Measurements from ENCODE around the gene TNFSF4.

TNFSF4 gene

DNA sequence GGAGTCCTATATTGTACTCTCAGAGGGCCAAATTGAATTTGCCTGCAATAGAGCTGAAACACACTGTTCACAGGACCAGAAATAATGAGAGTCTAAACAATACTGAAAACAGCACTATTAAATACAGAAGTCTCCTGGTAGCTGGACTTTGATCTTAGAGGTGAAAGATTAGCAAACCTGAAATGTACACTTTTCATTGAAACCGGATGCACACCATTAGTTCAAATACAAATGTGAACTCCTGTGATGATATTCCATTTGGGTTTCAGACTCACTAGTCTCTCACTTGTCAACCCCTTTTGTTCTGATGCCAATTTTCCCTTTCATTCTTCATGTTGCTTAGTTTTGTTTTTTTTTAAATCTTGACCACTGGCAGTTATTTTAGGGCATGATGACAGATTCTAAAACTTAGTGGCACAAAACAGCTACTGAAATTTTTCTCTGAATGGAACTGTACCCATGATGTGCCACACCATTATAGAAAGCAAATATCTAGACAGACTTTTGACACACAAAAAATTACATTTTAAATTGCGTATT is 5.9 kb upstream of the TNFSF4 start:
- DNase-seq (ENCODE audit: low read depth in 2 of 2, low spot score in 1 of 2), result no peak

DNA sequence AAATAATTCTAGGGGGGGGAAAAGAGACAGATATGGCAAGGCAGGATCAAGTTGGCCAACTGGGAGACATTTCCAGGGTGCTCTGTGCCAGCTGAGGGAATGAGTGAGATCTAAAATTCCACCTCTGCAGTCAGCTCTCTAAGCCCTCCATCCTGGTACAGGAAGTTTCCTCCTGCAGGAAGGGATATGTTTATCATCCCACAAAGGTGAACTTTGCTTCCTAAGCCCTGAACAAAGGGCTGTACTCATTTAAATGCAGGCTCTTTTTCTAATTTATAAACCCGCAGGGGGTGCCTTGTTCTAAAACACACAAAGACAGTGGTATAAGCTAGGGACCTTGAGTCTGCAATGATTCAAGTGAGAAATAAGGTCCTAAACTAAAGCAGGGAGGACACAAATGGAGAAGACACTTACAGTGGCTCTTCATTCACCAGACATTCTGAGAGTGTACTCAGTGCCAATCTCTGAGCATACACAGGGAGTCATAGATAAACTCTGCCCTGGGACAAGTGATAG is 3.6 kb upstream of the TNFSF4 start:
- no peak for DNase-seq (ENCODE audit: low read depth in 2 of 2, low spot score in 1 of 2)

DNA sequence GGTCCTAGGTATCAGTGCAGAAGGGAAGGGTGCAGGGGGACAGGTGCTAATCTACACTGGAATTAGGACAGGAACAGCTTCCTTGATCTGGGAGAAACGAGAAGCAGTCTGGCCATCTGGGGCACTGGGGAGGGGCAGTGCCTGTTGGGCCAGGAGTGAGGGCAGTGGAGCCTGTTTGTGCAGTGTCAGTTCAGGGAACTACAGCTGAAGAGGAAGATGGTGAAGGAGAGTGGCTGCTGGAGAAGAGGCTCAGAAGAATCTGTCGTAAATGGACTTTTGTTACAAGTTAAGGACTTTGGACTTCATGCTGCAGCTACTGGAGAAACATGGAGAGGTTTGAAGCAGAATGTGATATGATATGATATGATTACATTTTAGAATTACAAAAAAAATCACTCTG is 3.2 kb upstream of the TNFSF4 start:
- DNase-seq (ENCODE audit: low read depth in 2 of 2, low spot score in 1 of 2), result no peak

DNA sequence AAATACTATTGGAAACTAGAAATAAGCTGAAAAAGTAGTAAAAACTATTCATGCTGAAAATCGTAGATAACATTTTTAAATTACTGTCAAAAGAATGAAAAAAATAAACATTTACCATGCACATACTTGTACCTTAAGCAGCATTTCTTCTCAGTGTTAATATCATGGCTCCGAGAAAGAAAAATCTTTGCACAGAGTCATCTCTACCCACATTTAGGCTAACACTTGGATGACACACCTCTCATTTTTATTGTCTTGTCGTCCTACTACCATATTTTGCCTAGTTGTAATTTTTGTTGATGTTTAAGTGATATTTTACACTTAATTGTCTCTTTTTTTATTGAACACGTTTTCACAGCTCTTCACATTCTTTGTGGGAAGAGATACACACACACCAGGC is 1.7 kb upstream of the TNFSF4 start:
- DNase-seq (ENCODE audit: low read depth in 2 of 2, low spot score in 1 of 2), result no peak

DNA sequence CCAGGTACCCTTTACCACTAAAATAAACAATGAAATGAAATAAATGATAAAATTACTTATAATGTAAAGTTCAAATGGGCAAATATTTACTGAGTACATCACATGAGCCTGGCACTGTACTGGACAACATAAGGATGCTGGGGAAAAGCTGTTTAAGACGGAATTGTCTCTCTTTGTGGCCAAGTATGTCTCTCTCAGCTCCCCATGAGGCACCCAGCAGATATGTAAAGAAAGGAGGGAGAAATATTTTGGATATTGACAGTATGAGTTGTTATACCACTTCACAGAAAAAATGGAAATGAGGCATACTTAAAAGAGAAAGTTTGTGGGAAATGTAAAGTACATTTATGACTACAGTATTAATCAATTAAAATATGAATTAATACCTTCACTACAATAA is 1.0 kb upstream of the TNFSF4 start:
- no peak for DNase-seq (ENCODE audit: low read depth in 2 of 2, low spot score in 1 of 2)

DNA sequence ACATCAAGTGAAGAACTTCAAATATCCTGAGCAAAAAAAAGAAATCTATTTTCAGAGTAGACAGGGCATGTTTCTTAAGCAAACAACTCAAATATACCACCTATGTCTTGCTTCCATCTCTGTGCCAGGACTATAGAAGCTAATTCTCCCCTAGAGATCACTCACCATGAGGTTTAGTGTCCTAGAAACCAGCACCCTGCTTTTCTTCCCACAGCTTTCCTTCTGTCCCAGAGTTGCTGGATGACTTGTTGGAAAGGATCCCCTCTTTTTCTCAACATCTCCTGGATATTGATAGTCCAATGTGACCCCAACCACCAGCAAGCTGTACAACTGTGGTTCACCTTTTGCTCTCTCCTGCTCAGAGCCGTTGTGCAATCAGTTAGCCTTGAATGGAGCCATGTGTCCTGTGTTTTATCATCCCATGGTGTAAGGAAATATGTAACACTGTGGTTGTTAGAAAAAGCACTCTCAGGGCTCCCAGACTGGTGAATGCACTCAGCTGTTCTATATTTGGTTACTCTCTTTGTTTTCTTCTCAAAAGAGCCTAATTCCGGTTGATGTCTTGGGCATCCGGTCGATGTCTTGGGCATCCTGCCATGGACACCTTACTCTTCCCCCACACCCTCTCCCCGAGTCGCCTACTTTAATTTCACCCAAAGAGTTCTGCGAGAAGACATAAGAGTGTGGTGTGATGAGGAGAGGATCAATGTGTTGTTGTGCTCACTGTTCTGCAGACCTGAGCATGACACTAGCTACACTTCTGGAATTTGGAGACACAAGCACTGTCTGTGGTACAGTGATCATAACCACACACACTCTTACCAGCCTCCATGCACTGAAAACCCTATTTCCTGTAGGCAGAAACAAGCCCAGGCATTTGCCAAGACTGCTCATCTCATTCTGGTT is 1.7 kb downstream of the TNFSF4 start:
- no peak for DNase-seq (ENCODE audit: low read depth in 2 of 2, low spot score in 1 of 2)

DNA sequence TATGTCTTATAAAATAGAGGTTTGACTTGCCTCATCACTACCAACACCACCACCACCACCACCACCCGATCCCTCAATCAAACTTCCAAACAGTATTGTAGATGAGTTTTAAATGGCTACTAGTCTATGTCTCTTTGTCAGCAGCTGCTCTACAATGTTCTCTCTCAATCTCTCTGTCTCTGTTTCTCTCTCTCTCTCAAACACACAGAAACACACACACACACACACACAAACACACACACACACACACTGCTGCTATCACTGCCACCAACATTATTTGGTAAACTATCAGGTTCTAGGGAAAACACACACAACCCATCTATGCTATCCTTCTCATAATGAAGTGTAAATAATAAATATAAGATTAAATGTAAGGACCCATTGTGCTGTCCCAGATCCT is 2.4 kb downstream of the TNFSF4 start:
- no peak for DNase-seq (ENCODE audit: low read depth in 2 of 2, low spot score in 1 of 2)

DNA sequence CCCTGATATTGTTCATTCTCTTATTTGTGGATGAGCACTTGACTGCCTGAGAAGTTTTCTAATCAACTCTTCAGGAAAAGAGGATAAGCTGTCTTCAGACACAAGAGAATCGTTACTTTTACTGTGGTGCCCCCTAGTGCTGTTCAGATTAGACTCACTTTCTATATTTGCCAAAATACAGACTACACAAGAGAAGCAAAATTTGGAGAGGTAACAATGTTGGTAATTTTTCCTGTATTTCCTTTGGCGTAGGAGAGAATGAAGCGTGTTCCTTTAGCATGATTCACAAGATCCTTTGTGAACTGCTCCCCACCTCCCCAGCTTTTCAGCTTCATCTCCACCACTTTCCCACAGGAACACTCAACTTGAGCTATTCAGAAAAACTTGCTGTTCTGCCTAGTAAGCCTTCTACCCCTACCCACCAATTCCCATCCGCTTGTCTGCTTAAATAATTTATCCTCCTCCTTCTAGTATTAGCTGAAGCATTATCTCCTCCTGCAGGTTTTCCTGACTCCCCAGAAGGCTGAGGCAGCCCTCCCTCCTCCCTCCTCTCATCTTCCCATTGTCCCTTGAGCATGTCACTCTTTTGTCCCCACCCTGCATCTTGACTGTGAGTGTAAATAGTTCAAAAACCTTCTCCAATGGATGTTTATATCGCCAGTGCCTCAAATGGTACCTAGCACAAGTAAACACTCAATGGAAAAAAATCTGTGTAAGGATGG is 4.5 kb downstream of the TNFSF4 start:
- DNase-seq (ENCODE audit: low read depth in 2 of 2, low spot score in 1 of 2), result no peak

DNA sequence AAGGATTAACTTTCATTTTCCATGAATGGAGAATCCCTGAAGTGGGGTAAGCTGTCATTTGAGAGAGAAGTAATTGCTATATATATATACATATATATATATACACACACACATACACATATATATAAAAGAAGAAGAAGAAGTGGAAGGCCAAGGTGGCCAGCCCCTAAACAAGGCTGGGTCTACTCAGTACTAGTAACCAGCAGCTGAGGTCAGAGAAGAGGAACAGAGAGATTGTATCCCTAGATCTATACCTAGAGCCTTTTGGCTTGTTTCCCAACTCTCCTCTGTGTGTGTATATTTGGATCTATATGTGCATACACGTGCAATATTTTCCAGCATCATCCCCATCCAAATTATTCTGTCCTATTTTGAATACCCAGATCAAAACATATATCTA is 5.2 kb downstream of the TNFSF4 start:
- DNase-seq (ENCODE audit: low read depth in 2 of 2, low spot score in 1 of 2), result no peak

DNA sequence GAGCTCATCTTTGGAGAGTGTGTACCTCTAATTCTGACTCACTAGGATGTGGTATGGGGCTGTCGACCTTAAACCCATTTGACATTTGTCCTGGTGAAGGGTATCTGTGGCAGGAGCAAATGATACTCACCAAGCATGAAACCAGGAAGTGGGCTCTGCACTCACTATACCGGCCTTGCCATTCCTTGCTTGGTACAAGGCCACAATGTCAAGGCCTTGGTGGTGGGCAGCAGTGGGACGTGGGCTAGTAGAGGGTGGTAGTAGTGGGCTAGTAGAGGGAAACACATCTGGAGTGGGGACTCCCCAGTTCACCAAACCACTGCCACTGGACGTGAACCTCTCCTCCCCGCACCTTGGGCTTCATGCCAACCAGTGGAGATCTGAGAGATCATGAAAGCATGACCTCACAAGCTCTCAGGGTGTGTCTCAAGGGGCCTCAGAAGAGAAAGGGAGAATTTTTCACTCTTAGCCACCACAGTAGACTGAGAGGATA is 11.5 kb downstream of the TNFSF4 start:
- DNase-seq (ENCODE audit: low read depth in 2 of 2, low spot score in 1 of 2), result no peak

DNA sequence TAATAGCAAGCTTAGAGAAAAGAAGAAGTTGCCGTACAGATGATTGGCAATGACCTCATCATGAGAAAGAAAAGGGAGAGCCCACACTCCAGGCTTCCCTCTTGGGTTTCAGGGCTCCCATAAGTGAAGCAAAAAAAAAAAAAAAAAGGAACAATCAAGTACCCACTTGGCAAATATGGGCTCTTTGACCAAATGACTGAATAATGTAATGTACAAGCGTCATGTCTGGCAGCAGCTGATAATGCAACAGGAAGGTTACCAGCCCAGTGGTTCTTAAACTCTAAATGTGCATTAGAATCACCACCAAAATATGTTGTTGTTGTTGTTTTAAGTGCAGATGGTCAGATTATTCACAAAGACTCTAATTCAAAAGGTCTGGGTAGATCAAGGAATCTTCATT is 13.5 kb downstream of the TNFSF4 start:
- DNase-seq (ENCODE audit: low read depth in 2 of 2, low spot score in 1 of 2), result no peak

DNA sequence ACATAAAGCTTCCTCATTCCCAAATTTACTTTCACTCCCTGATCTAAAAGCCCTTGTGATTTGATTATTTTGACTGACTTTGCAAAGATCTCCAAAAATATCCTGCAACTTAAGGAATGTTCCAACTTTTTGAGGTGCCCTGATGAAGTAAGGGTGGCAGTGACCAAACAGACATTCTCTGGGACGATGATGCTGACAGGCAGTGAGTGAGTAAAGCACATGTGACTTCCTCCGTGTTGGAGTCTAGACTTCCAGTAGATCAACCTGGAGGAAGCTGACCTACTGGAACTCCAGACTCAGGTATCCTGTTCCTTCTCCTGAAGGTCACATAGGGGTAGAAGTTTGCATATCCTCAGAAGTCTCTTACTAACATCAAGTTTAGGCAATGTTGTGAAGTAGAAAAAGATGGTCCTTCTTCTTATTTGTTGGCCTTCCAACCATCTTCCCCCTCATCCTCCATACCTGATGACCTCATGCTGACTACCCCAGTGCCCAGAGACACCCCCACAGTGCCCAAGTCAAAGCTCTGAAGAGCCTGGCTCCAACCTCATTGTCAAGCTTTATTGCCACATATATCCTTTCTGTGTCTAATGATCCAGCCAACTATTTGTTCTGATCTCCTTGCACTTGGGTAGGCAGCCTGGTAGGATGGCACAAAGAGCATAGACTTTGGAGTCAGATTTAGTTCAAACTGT is 16.0 kb downstream of the TNFSF4 start:
- DNase-seq (ENCODE audit: low read depth in 2 of 2, low spot score in 1 of 2), result no peak

- no peak for DNase-seq (ENCODE audit: low read depth in 2 of 2, low spot score in 1 of 2)
Observed at GRCh38 chr1:173190101-173190936, 16.8 kb downstream of the TNFSF4 start.

DNA sequence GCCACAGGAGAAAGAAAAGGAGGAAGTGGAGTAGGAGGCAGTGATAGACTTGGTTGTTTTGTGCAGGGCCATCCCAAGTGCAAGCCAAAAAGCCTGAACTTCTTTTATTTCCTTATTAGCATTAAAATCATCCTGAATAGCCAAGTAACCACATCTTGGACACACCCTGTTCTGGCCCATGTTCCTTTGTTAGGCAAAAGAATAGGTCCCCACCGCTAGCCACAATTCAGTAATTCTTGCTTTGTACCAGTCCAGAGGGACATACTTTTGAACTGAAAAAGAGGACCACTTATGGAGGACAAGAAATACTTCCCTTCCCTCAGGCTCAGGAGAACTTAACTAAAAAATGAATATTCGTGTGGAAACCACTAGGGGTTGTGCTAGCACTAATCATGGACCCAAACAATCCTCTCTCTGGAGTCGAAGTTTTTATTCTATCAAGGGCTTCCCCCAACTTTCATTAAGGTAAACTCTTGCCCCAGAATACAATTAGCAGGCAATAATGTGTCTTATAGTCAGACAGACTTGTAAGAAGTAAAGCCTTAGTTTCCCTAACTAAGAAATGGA is 19.4 kb downstream of the TNFSF4 start:
- DNase-seq (ENCODE audit: low read depth in 2 of 2, low spot score in 1 of 2), result no peak

DNA sequence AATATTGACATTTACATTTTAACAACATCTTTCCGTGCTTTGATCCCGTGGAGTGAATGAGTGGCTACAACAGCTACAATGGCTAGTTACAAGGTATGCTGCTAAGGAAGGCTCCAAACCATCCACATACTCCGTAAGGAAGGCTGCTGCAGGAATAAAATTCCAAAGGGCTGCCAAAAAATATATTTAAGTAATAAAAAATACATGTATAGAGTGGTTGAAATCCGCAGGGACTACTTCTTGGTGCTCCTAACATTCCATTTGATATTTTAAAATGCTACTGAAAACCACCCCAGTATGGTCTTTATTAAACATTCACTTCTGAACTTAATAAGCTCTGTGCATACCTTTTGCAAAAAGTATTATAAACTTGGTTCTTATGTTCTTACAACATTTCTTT is 25.3 kb downstream of the TNFSF4 start:
- no peak for DNase-seq (ENCODE audit: low read depth in 2 of 2, low spot score in 1 of 2)

DNA sequence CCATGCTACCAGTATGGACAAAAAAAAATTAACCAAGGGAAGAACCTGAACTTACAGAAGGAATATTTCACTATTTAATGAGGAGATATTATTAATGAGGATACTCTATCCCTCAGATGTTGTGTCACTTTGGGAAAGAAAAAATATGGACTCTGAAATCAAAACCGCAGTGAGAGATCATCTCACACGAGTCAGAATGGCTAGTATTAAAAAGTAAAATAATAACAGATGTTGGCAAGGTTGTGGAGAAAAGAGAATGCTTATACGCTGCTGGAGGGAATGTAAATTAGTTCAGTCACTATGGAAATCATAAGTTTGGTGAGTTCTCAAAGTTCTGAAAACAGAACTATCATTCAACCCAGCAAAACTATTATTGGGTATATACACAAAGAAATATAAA is 30.9 kb downstream of the TNFSF4 start:
- no peak for DNase-seq (ENCODE audit: low read depth in 2 of 2, low spot score in 1 of 2)

- no peak for DNase-seq (ENCODE audit: low read depth in 2 of 2, low spot score in 1 of 2)
Observed at GRCh38 chr1:173175514-173176145, 31.5 kb downstream of the TNFSF4 start.

- DNase-seq (ENCODE audit: low read depth in 2 of 2, low spot score in 1 of 2), result no peak
Observed at GRCh38 chr1:173173388-173173787, 33.7 kb downstream of the TNFSF4 start.

- no peak for DNase-seq (ENCODE audit: low read depth in 2 of 2, low spot score in 1 of 2)
Observed at GRCh38 chr1:173171152-173171551, 36.0 kb downstream of the TNFSF4 start.

- no peak for DNase-seq (ENCODE audit: low read depth in 2 of 2, low spot score in 1 of 2)
Observed at GRCh38 chr1:173168941-173169340, 38.2 kb downstream of the TNFSF4 start.

Data from stimulated activated CD8-positive, alpha-beta memory T cell treated with anti-CD3 and anti-CD28 coated beads, Interleukin-4, amount 100 ng/mL, for 4 hours (primary cell).